NT2/D1 (cell line): Measurements from ENCODE around the gene TRAPPC6A.

Experiments
- YY1 ChIP-seq: IDR thresholded peaks from 2 replicates; pipeline ENCODE4 v1.6.1; 2011; ENCODE audit not compliant: insufficient read length, insufficient read depth
- ZNF274 ChIP-seq: IDR thresholded peaks from 2 replicates; pipeline ENCODE4 v1.6.1; 2011; ENCODE audit warnings: mild to moderate bottlenecking, low read depth, low read length

- TF ChIP-seq YY1 (no peak), ZNF274 (no peak)
Observed at GRCh38 chr19:45151320-45151719, 26.7 kb downstream of the TRAPPC6A start.
